CD14-positive monocyte (primary cell): ENCODE data around the gene AKAP3. TPM values are rescaled to one million over a fixed set of nuclear protein-coding genes. Genes with fewer than 3 reads are reported as not detected.

Experiments
- DNase-seq, 3 donors: peaks; one replicate each; pipeline ENCODE4 v3.0.0-alpha.2; 2011 to 2022
- H2AFZ ChIP-seq: 2 replicates; pipeline ENCODE4 v1.6.0; 2012; ENCODE audit warnings: mild to moderate bottlenecking, low read depth, low read length, inconsistent platforms; ENCODE audit not compliant: insufficient read depth, poor library complexity, severe bottlenecking
- H3K27ac ChIP-seq, 2 donors: 1 replicate in 1 of 2; 2 replicates in 1 of 2; pipeline ENCODE4 v1.5.1; 2012 to 2013; ENCODE audit warnings: low read length in 2 of 2, control low read depth in 1 of 2, inconsistent platforms in 1 of 2, low read depth in 1 of 2, mild to moderate bottlenecking in 1 of 2
- H3K27me3 ChIP-seq, 2 donors: one replicate each; pipeline versions ENCODE4 v1.6.0 to v1.6.1; 2011 to 2013; ENCODE audit warnings: low read length in 2 of 2; ENCODE audit not compliant: control insufficient read depth in 2 of 2, insufficient read depth in 2 of 2
- H3K36me3 ChIP-seq, 2 donors: replicated peaks in 1 of 2; 1 replicate in 1 of 2; 2 replicates in 1 of 2; pipeline versions ENCODE4 v1.5.1 to v1.6.1; 2012 to 2013; ENCODE audit warnings: low read length in 2 of 2, control low read depth in 1 of 2, inconsistent platforms in 1 of 2, mild to moderate bottlenecking in 1 of 2; ENCODE audit not compliant: insufficient read depth in 2 of 2, control insufficient read depth in 1 of 2
- H3K4me1 ChIP-seq, 2 donors: 1 replicate in 1 of 2; 2 replicates in 1 of 2; pipeline versions ENCODE4 v1.5.1 to v1.6.1; 2012 to 2013; ENCODE audit warnings: low read length in 2 of 2, control low read depth in 1 of 2, inconsistent platforms in 1 of 2, mild to moderate bottlenecking in 1 of 2, moderate library complexity in 1 of 2; ENCODE audit not compliant: insufficient read depth in 2 of 2, control insufficient read depth in 1 of 2
- H3K4me2 ChIP-seq: replicated peaks from 2 replicates; pipeline ENCODE3; 2012; ENCODE audit warnings: low read length, moderate library complexity, mild to moderate bottlenecking; ENCODE audit not compliant: poor library complexity, severe bottlenecking; ENCODE audit errors: extremely low read depth
- H3K4me3 ChIP-seq, 3 experiments: fragments of 200-600 bp in 1 of 3; sonication (generic) in 1 of 3; replicated peaks in 1 of 3; 1 replicate in 2 of 3; 2 replicates in 1 of 3; pipeline ENCODE4 v1.5.1; 2011 to 2013; ENCODE audit warnings: low read length in 3 of 3, mild to moderate bottlenecking in 3 of 3, control low read depth in 2 of 3, low read depth in 2 of 3, inconsistent platforms in 1 of 3, moderate library complexity in 1 of 3
- H3K79me2 ChIP-seq: 2 replicates; pipeline ENCODE4 v1.6.0; 2012; ENCODE audit warnings: mild to moderate bottlenecking, control low read depth, inconsistent platforms, low read length, moderate library complexity; ENCODE audit not compliant: insufficient read depth
- H3K9ac ChIP-seq: 2 replicates; pipeline ENCODE4 v1.6.0; 2017; ENCODE audit warnings: low read length, mild to moderate bottlenecking; ENCODE audit not compliant: insufficient read depth, poor library complexity, severe bottlenecking
- H3K9me3 ChIP-seq, 2 donors: replicated peaks in 1 of 2; 1 replicate in 1 of 2; 2 replicates in 1 of 2; pipeline versions ENCODE4 v1.5.1 to v1.6.1; 2012 to 2013; ENCODE audit warnings: low read length in 2 of 2, control low read depth in 1 of 2; ENCODE audit not compliant: control insufficient read depth in 1 of 2, insufficient read depth in 1 of 2
- H4K20me1 ChIP-seq: 2 replicates; pipeline ENCODE4 v1.6.0; 2012; ENCODE audit warnings: mild to moderate bottlenecking, low read length, control low read depth, moderate library complexity; ENCODE audit not compliant: insufficient read depth
- H3K27ac Mint-ChIP-seq, 7 donors: one replicate each; pipeline ENCODE4 v1.8.0; 2020; ENCODE audit warnings: mild to moderate bottlenecking in 7 of 7, mixed read lengths in 7 of 7, moderate library complexity in 6 of 7, inconsistent platforms in 2 of 7
- H3K27me3 Mint-ChIP-seq, 3 donors: one replicate each; pipeline ENCODE4 v1.8.0; 2021 to 2022; ENCODE audit warnings: low read depth in 3 of 3, mild to moderate bottlenecking in 3 of 3, mixed read lengths in 3 of 3, moderate library complexity in 3 of 3, inconsistent platforms in 1 of 3
- H3K36me3 Mint-ChIP-seq, 2 donors: one replicate each; pipeline ENCODE4 v1.8.0; 2020; ENCODE audit warnings: mixed read lengths in 2 of 2, inconsistent platforms in 1 of 2, mild to moderate bottlenecking in 1 of 2
- H3K4me1 Mint-ChIP-seq: one replicate; pipeline ENCODE4 v1.8.0; 2020; ENCODE audit warnings: mild to moderate bottlenecking, mixed read lengths
- H3K4me3 Mint-ChIP-seq, 2 donors: one replicate each; pipeline ENCODE4 v1.8.0; 2020; ENCODE audit warnings: mild to moderate bottlenecking in 2 of 2, mixed read lengths in 2 of 2, moderate library complexity in 1 of 2
- H3K9me3 Mint-ChIP-seq, 7 donors: one replicate each; pipeline ENCODE4 v1.8.0; 2020 to 2022; ENCODE audit warnings: mixed read lengths in 7 of 7, mild to moderate bottlenecking in 6 of 7, moderate library complexity in 6 of 7, inconsistent platforms in 2 of 7
- CTCF ChIP-seq: fragments of 200-600 bp; IDR thresholded peaks from one replicate; pipeline ENCODE4 v1.8.0; 2022; ENCODE audit warnings: antibody characterized with exemption, mild to moderate bottlenecking
- WGBS: methylation state at CpG from one replicate; pipeline ENCODE4 v1.1.5; 2013; ENCODE audit warnings: missing lambda C conversion rate; ENCODE audit not compliant: insufficient coverage; 5-methylcytosine and 5-hydroxymethylcytosine counted together
- intact Hi-C, 2 donors: fragments of 100-400 bp; cut with micrococcal nuclease; formaldehyde crosslinking; loops; one replicate each; pipeline versions ENCODE4 v1.15.0 to v1.15.1; 2023
- polyA plus RNA-seq, 3 donors: library from polyadenylated mRNA; depleted of rRNA in 1 of 3; unstranded in 2 of 3; stranded (reverse) in 1 of 3; fragments of 300-500 nt in 2 of 3; fragments of >200 nt in 1 of 3; fragmentation: Illumina TruSeq in 2 of 3; gene quantifications; 1 replicate in 2 of 3; 2 replicates in 1 of 3; pipeline ENCODE4 v1.2.3, GENCODE V29; 2012 to 2021

Gene AKAP3
- polyA plus RNA-seq, 3 donors, result 0.08 TPM; not detected in 2

DNA sequence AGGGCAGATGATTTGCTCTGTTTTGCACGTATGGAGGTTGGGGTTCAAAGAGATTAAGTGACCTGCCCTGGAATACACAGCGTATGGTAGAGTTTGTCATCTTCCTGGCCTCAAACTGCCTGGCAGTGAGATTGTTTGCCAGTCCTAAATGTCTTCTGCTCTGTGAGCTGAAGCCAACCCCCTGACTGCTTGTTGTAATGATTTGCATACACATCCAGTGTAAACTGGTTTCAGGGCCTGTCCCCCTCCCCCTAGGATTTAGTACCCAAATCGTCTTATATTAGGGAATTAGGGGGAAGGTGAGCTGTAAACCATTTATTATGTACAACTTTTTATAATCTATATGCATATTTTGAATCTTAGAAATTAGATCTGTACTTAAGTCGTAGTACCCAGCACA, 38.4 kb downstream of the AKAP3 start:
- TF ChIP-seq CTCF, result no peak

DNA sequence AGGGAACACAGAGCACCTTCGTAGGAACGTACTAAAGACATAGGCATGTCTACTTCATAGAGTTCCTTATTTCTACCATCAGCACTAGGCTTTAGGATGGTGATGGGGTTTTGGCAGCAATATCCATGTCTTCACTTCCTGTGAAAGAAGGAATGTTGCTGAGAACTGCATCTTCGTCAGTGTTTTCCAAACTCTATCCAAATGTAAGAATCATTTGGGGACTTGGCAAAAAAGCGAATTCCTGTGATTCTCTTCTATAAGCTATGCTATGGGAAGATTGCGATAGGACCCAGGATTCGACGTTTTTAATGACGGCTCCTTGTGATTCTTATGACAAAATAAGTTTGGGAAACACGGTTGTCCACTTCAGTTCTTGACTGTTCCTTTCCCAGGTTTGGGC, 39.8 kb downstream of the AKAP3 start:
- Histone ChIP-seq H3K4me3 (no peak overlapping the region), H3K27ac (no peak overlapping the region), H3K9me3 (no peaks in the 10 kb centered on the region), H2AFZ (no peak overlapping the region), H3K4me1 (peaks cover 2 to 8% of the 10 kb centered on the region in 2 donors), H3K36me3 (peaks cover 35 to 52% of the 10 kb centered on the region in 2 donors), H3K4me2 (no peak overlapping the region), H3K79me2 (peaks cover 19% of the 10 kb centered on the region), H4K20me1 (no peaks in the 10 kb centered on the region), H3K27me3 (no peaks in the 10 kb centered on the region), H3K9ac (no peak overlapping the region)
- Mint-ChIP-seq H3K27me3 (no peaks in the 10 kb centered on the region), H3K27ac (no peak overlapping the region), H3K36me3 (peaks cover 39 to 48% of the 10 kb centered on the region in 2 donors), H3K9me3 (no peaks in the 10 kb centered on the region), H3K4me3 (no peak overlapping the region), H3K4me1 (peaks cover 9% of the 10 kb centered on the region)
- intact Hi-C loops, result no loop called here
- no peak for DNase-seq
- 100% methylated on average over 5 of the region's 9 CpGs for WGBS
- TF ChIP-seq CTCF, result no peak

More for the DNA sequence above, 38.4 kb downstream of the AKAP3 start:
- no peaks in the 10 kb centered on the region for H3K27me3 ChIP-seq
- no peak overlapping the region for H3K9ac ChIP-seq
- H3K36me3 Mint-ChIP-seq, result peaks cover 52 to 59% of the 10 kb centered on the region in 2 donors
- DNase-seq, result no peak
- H4K20me1 ChIP-seq, result no peaks in the 10 kb centered on the region
- peaks cover 39 to 66% of the 10 kb centered on the region in 2 donors for H3K36me3 ChIP-seq
- intact Hi-C loops, result no loop called here
- H3K27me3 Mint-ChIP-seq, result no peaks in the 10 kb centered on the region
- H2AFZ ChIP-seq, result no peak overlapping the region
- H3K4me2 ChIP-seq, result no peak overlapping the region
- H3K4me3 ChIP-seq, result no peak overlapping the region
- H3K27ac Mint-ChIP-seq, result peak overlapping the region in 1 of 7 donors; percentile 33
- 100% methylated on average over 1 of the region's 4 CpGs for WGBS
- H3K4me3 Mint-ChIP-seq, result no peak overlapping the region
- peaks cover 2 to 4% of the 10 kb centered on the region in 2 donors for H3K4me1 ChIP-seq
- no peak overlapping the region for H3K27ac ChIP-seq
- H3K79me2 ChIP-seq, result peaks cover 10% of the 10 kb centered on the region
- H3K9me3 Mint-ChIP-seq, result no peaks in the 10 kb centered on the region
- H3K9me3 ChIP-seq, result no peaks in the 10 kb centered on the region
- peaks cover 4% of the 10 kb centered on the region for H3K4me1 Mint-ChIP-seq
